ENCODE measurements around the gene FBXW10B.
A peak's percentile ranks its signal among the peaks of the same experiment; 100 is the strongest.
"Not testable (repeated sequence)": the region's sequence is repeated elsewhere in the genome, so short reads cannot be mapped to it uniquely, and the experiment has no call there.

Gene FBXW10B

DNA sequence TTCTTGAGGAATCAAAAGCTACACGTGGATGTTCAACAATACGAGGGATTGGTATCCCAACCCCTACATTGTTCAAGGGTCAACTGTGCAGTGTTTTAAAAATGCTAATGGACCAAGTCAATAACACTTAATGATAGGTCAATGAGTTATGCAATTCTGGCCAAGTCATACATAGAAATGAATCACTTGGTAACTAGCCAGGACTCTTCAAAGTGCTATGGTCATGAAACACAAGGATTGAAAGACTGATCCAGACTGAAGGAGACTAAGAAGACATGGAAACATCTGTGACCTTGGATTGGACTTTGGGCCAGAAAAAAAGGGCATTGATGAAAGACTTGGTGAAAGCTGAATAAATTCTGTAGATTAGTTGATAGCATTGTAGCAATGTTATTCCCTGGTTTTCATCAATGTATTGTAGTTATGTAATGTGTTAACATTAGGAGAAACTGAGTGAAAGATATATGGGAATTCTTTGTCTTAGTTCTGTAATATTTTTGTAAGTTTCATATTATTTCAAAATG lies 11.5 kb upstream of the FBXW10B start:
- not testable (repeated sequence) for DNase-seq (ENCODE audit: low read depth in 2 of 2)

DNA sequence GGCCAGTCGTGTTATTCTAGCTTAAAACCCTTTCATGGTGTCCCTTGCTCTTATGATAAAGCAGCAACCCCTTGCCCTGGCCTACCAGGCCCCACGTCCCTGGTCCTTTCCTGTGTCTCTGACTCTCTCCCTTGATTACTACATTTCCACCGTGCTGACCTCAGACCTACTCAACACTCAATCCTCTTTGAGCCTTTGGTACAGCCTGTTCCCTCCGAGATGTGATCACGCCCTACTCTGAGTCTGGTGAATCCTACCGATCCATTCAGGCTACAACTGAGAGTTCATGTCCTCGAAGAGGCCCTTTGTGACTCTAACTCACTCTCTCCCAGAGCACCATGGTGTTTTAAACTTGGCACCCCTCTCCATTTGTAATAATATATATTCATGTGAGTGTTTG lies 10.5 kb upstream of the FBXW10B start:
- not testable (repeated sequence) for DNase-seq (ENCODE audit: low read depth in 2 of 2)

DNA sequence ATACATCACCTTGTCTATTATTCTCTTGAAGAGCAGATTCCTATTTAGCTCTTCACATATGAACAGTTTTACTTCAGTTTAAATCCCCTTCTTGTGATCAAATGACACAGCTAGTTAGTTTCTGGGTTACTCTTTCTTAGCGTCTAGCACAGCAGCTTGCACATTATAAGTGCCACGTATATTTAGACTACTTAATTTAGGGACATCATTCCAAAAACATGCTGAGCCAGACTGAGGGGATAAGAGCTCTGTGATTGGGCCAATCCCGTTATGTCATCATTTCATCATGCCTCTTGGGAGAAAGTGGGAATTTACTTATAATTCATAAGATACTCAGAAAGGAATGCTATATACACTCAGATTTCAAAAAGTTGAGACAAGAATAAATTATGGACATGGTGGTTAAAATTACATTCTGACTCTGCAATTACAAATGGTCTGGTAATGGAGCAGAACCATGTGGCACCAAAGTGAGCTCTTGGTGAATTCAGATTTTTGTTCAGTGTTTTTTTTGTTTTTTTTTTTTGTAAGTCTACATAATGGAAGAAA lies 4.2 kb upstream of the FBXW10B start:
- DNase-seq (ENCODE audit: low read depth in 2 of 2) = not testable (repeated sequence)

DNA sequence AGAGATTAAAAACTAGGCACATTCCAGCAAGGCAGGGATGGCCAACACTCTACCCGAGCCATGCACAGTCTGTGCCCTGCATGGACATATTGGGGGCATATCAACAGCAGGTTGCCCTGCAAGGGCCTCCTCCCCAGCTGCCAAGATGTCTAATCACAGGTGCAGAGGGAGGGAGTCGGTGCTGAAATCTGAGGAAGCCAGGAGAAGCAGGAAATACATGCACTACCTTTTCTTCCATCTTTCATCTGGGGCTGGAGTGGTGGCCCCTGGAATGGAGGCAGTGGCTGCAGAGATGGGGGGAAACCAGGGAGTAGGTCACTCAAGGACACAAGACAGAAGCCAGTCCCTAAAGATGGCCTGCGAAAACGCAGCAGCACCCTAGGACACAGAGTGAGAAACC lies 3.8 kb upstream of the FBXW10B start:
- DNase-seq (ENCODE audit: low read depth in 2 of 2) = not testable (repeated sequence)

DNA sequence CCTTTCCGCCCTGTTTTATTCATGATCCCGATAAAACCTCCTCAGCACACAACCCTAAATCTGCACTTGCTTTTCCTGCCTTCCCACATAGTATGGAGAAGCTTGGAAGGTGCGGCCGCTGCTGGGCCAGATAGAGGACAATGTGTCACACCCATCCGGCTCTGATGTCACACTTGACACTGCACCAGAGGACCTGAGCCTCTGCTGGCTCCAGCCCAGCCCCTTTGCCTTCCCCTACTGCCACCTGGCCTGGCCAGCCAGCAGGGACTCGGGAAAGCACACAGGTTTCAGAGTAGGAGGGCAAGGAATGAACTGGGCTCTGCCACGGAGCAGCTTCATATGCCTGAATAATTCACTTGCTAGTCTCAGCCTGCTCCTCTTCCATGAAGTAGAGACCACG lies 2.6 kb upstream of the FBXW10B start:
- DNase-seq (ENCODE audit: low read depth in 2 of 2) = not testable (repeated sequence)

DNA sequence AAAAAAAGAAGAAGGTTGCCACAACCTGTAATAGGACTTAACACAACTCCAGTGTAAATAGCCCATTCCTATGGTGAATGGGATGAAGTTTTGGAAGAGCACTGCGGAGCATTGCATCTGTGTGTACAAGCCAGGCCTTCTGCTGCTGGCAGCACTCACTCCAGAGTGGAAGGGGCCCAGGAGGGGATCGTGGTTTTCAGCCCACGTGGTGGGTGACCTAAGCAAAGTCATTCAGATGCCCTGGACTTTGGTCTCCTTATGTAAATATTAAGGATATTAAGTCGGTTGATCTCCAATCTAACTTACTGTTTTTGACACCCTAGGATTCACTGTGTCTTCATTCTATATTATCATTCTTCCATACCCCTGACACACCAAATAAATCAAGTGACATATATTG lies 2.7 kb downstream of the FBXW10B start:
- DNase-seq (ENCODE audit: low read depth in 2 of 2) = not testable (repeated sequence)

DNA sequence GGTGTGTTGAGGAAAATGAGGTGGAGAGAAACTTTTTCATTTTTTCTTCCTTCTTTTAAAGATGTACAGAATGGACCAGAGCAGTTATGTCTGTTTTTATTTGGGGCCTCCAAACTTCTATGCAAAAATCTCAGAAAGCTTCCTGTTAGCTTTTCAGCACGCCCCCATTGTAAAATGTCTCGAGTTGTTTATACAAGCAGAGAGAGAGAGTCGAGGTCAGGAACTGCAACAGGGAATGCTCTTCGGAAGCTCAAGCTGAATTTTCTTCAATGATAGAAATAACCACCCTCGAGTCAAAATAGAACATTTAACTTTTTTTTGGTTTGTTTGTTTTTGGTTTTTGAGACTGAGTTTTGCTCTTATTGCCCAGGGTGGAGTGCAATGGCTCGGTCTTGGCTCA lies 3.7 kb downstream of the FBXW10B start:
- not testable (repeated sequence) for DNase-seq (ENCODE audit: low read depth in 2 of 2)

DNA sequence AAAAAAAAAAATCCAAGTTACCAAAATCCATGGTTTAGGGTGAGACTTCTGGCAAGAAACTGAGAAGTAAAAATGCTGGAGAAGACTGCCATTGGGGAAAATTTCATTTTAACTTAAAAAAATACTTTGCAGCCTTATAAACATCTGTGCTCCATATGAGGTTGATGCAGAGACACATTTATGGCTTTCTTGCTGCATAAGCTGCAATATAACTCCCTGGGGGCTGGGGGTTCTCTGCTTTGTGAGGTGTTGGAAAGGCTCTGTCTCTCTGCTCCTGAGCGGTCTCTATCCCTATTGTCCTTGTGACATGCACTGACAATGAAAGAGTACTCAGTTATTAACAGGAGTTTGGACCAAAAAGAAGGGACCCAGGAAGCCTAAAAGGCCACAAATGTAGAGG lies 6.4 kb downstream of the FBXW10B start:
- not testable (repeated sequence) for DNase-seq (ENCODE audit: low read depth in 2 of 2)

DNA sequence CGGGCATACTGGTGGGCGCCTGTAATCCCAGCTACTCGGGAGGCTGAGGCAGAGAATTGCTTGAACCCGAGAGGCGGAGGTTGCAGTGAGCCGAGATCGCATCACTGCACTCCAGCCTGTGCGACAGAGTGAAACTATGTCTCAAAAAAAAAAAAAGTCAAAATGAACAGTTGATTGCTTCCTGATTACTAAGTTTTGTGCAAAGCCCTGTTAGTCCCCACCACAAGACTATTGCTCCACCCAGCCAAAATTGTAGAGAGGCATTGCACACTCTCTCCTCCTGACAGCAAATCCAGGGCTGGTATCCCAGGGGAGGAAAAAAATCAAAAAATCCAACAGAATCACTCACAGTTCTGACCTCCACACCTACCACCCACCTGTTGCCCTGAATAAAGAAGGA lies 26.5 kb downstream of the FBXW10B start:
- DNase-seq (ENCODE audit: low read depth in 2 of 2) = not testable (repeated sequence)

DNA sequence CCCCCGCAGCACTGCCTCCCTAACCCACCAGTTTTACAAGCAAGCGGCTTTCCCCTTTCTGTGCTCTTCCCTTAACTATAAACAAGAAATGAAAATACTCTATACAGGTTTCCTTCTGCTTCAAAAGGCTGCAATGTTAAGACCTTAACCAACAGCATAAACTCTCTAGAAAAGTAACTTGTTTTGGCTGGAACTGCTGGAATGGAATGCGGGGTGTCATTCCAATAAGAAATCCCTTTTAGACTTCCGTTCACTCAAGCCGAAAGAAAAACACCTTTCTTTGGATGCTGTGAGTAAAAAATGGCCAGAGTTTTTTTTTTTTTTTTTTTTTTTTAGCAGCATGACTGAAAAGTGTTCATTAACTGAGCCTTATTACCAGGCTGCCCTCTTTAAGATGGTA lies 27.5 kb downstream of the FBXW10B start:
- not testable (repeated sequence) for DNase-seq (ENCODE audit: low read depth in 2 of 2)

DNA sequence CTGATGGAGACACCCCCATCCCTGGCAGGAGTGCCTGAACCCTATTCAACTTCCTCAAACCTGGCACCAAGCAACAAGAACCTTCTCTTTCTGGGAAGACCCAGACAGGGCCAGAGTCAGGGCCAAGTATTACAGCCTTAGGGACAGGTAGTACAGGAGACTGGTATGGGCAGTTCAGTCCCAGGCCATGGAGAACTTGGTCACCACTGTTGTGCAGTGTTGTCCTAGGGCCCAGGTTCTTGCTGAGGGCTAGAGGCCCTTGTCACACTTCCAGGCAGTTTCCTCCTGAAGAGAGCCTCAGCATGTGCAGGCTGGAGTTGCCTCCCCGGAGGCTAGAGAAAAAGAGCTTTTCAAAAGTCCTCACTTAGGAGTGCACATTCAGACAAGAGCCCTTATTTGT lies 28.7 kb downstream of the FBXW10B start:
- DNase-seq (ENCODE audit: low read depth in 2 of 2) = not testable (repeated sequence)

DNA sequence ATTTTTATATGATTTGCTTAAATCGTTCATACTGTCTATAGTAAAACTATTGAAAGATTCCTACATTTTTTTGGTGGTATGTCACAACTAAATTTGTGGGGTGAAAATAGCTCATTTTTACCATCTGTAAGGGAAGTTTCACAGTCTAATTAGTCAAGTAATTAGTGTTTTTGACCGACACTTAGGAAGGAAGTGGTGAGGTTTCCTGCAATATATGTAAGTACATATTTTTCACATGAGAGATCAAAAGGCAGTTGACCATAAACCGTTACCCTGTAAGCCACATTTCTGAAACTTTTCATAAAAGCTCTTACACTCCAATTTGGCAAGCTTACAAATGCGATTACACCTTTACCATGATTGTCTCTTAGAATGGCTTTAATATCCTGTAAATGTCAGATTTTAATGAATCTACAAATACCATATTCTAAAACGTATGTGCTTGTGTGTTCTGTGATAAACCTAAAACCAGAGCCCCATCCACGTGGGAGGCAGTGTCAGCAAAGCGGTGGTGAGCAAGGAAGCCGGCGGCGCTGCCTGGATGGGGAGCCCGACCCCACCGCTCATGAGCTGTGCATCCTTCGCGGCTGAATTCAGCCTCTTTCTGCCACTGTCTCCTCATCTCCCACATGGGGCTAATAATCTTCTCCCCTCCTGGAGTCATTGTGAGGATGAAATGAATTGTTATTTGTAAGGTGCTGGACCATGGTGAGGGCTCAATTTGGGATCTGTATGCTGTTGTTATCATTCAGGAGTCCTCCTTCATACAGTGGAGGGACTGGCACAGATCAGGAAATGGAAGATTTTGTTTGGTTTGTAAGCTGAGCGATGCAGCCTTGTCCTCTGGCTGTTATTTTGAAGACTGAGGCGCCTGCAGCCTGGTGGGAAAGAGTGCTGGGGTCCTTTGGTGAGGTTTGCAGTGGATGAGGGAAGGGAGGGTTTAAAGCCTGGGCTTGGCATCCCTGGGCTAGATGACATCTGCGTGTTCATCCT lies 29.7 kb downstream of the FBXW10B start:
- peak in 1 of 2 experiments; percentile 28 for DNase-seq (ENCODE audit: low read depth in 2 of 2)

DNA sequence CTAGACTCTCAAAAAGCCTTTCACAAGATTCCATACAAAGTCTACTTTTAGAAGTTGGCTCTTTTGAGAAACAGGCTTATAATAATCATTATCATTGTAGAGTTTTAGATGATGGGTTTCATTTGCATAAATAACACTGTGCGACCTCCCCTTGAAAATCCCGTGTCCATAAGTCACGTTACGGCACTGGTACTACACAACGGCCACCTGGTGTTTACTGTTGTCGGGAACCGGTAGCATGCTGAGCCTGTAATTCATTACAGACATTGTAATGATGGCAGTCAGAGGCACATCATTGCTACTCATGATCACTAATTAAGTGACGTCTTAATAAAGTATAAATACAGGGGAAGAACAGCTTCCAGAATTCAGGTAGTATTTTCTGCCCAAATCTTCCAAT lies 31.5 kb downstream of the FBXW10B start:
- DNase-seq (ENCODE audit: low read depth in 2 of 2) = not testable (repeated sequence)

DNA sequence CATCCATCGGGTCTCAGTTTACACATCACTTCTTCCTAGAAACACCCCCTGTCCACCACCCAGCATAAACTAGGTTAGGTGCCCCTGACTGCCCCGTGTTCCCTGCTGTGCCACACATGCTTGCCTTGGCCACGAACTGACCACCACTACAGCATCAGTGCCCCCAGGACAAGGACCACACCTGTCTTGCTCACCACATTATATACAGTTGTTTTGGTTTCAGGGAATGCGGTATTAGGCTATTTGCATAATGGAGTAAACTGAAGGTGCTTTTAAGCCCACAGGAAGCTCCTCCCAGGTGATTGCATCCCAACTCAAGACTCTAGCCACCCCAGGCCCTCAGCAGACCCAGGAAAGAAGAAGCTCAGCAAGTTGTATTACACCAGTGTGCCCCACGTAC lies 36.2 kb downstream of the FBXW10B start:
- not testable (repeated sequence) for DNase-seq (ENCODE audit: low read depth in 2 of 2)

DNA sequence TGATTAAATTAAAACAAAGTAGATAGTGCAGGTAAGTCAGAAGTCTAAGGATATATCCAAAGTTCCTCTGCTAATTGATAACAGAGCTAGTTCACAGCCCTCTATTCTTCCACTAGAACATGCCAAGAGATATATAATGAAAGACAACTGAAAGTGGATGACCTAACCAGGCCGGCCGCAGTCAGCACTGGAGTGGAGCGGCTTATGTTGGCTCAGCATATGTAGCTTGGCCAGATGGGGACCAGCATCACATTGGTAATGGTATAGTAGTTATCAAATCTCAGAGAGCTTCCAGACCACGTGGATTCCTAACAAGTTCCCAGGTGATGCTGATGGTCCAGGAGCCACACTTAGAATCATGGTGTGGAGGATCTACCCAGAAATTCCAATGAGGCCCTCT lies 38.0 kb downstream of the FBXW10B start:
- DNase-seq (ENCODE audit: low read depth in 2 of 2) = not testable (repeated sequence)

DNA sequence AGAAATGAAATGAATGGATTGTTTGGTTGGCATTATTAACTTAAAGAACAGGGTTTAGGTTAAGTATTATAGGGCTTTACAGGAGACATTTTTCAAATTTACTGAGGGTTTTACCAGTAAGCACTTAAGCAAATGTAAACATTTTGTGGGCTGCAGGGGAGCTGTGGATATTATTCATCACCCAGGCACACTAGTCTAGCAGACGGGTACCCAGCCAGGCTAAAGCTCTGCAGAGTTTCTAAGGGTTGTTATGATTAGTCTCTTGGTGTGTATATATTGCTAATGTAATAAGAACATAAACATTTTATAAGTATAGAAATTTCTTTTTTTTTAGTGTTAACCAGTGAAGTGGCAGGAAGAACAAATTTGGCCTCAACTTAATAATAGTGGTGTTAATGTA lies 42.7 kb downstream of the FBXW10B start:
- not testable (repeated sequence) for DNase-seq (ENCODE audit: low read depth in 2 of 2)

DNA sequence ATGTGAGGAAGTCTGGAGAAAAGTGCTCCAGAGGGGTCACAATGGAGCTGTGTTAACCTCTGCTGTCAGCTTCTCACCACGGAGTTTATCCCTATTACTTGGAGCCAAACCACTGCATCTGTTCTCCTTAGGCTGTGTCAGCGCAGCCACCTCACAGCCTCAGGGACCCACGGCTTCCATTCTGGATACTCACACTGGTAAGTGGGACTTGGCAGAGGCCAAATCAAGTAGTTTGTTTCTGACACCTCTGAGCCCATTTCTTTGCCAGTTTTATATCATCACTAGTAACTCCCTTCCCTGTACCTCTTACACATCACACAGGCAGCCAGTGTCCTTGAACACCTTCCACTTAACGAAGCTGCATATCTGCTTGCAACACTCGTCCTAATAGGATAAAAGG lies 44.8 kb downstream of the FBXW10B start:
- DNase-seq (ENCODE audit: low read depth in 2 of 2) = not testable (repeated sequence)

DNA sequence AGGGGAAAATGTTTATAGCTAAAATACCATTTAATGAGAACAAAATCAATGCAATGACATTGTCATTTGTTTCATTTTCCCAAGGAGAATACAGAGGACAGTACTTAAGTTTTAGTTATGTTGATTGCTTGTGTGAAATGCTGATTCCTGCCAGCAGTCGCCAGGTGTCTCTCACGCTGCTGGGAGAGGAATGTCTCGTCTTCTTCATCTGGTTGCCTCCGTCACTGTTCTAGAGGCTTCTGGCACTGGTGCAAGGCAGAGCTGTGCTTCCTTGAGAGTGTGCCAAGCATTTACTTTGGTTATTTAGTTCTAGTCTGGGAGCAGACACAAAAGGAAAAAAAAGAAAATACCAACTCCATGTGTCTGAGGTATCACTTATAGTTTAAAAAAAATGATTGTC lies 45.6 kb downstream of the FBXW10B start:
- DNase-seq (ENCODE audit: low read depth in 2 of 2) = not testable (repeated sequence)

Data from stimulated activated CD4-positive, alpha-beta T cell treated with anti-CD3 and anti-CD28 coated beads, Interleukin-12 subunit alpha, Interleukin-12 subunit beta, amount 100 ng/mL, for 24 hours (primary cell).